ENCODE data around the gene ZNF540. TPM values are rescaled to one million over a fixed set of nuclear protein-coding genes. Genes with fewer than 3 reads are reported as not detected.

Gene ZNF540
- total and polyA plus RNA-seq, 2 donors (not counting 3 experiments of a cell fraction or from before 2014, with no cell fraction given), result 0.25 to 0.75 TPM

DNA sequence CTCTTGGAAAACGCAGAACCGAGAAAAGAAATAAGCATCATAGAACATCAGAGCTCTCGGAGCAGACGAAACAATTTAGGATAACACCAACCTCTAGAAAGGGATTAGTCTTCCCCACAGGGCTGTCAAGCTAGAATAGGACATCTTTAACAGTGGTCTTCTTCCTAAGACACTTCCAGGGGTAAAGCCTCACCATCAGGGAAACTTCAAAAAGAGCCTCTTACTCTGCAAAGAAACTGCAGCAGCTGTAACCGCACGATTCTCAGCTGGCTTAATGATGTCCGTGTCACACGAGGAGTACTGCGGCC lies 726 bp upstream of the ZNF540 start:
- DNase-seq (ENCODE audit: low read depth, low spot score), result no peak
- no peaks in the 10 kb centered on the region for H4K20me1 ChIP-seq (replicated peaks; ENCODE audit: control insufficient read depth, extremely low read depth, insufficient read depth, low read length)
- intact Hi-C loops (cut with micrococcal nuclease) (loop anchor here (1.0 to 2.0 kb wide), 2 partner anchors 43 to 61 kb away; partner anchors contain the start of gene ZFP30), dilution Hi-C loops (cut with MboI; ENCODE audit: extremely low pct_ligation_motif_present, low sequenced_read_pairs) (no loop called here)
- H3K9me1 ChIP-seq (replicated peaks; ENCODE audit: control insufficient read depth, extremely low read depth, insufficient read depth, low read length), result no peaks in the 10 kb centered on the region
- no peak for TF ChIP-seq POLR2AphosphoS5 (IDR thresholded peaks at IDR 0.05; ENCODE audit: insufficient read depth, low read depth, low read length)
- no peak for TF ChIP-seq JUN (IDR thresholded peaks at IDR 0.05; ENCODE audit: borderline replicate concordance, insufficient read depth, insufficient read length, low read depth)
- TF ChIP-seq, protein P1, sequence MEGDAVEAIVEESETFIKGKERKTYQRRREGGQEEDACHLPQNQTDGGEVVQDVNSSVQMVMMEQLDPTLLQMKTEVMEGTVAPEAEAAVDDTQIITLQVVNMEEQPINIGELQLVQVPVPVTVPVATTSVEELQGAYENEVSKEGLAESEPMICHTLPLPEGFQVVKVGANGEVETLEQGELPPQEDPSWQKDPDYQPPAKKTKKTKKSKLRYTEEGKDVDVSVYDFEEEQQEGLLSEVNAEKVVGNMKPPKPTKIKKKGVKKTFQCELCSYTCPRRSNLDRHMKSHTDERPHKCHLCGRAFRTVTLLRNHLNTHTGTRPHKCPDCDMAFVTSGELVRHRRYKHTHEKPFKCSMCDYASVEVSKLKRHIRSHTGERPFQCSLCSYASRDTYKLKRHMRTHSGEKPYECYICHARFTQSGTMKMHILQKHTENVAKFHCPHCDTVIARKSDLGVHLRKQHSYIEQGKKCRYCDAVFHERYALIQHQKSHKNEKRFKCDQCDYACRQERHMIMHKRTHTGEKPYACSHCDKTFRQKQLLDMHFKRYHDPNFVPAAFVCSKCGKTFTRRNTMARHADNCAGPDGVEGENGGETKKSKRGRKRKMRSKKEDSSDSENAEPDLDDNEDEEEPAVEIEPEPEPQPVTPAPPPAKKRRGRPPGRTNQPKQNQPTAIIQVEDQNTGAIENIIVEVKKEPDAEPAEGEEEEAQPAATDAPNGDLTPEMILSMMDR (IDR thresholded peaks at IDR 0.05; ENCODE audit: extremely low read depth in 1 of 2, insufficient read depth in 1 of 2, low read depth in 1 of 2, low read length in 2 of 2), result no peak
- no peak for TF ChIP-seq FOS (IDR thresholded peaks at IDR 0.05; ENCODE audit: borderline replicate concordance, insufficient read depth, low read length)
- no peak for TF ChIP-seq MYC (IDR thresholded peaks at IDR 0.05; ENCODE audit: low read depth, low read length)
- TF ChIP-seq EZH2 (IDR thresholded peaks at IDR 0.05; ENCODE audit: borderline replicate concordance, low read depth, low read length, severe bottlenecking), result no peak
- no peak for TF ChIP-seq GATA2 (IDR thresholded peaks at IDR 0.05; ENCODE audit: insufficient read depth, insufficient read length, low read depth, low read length)
- no peak for TF ChIP-seq POLR2A (IDR thresholded peaks at IDR 0.05; ENCODE audit: low read depth, low read length)
- TF ChIP-seq, protein P2, sequence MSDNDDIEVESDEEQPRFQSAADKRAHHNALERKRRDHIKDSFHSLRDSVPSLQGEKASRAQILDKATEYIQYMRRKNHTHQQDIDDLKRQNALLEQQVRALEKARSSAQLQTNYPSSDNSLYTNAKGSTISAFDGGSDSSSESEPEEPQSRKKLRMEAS (IDR thresholded peaks at IDR 0.05; ENCODE audit: insufficient read depth, insufficient read length), result no peak
- H3K79me2 ChIP-seq (ENCODE audit: control insufficient read depth, insufficient read depth, low read length), result no peaks in the 10 kb centered on the region
- no peaks in the 10 kb centered on the region for H3K36me3 ChIP-seq (ENCODE audit: control insufficient read depth in 2 of 2, extremely low read depth in 1 of 2, insufficient read depth in 2 of 2, low read length in 2 of 2)
- peak overlapping the region; percentile 89 for H3K4me2 ChIP-seq (ENCODE audit: insufficient read depth, low read length)
- ChIA-PET POLR2A (interaction anchor here (1.0 kb wide), 1 partner anchor 223 kb away, joined by 3 read pairs; the partner anchor contains the start of gene ZNF527), CTCF (interaction anchor here (1.1 kb wide), 1 partner anchor 11 kb away, joined by 3 read pairs; no protein-coding TSS in a partner anchor)
- H2AFZ ChIP-seq (ENCODE audit: low read depth, low read length), result peak overlapping the region; percentile 98
- peak; percentile 44 for FAIRE-seq
- peak overlapping the region; percentile 65 to 81 (median 73) for H3K4me3 ChIP-seq (replicated peaks in 1 of 3; ENCODE audit: insufficient read depth in 1 of 3, low read depth in 1 of 3, low read length in 3 of 3)
- BruUV-seq (replicated peaks), result no TSS peak
- no peaks in the 10 kb centered on the region for H3K27me3 ChIP-seq (ENCODE audit: control insufficient read depth in 2 of 2, insufficient read depth in 2 of 2, low read length in 2 of 2)
- H3K9me3 ChIP-seq (replicated peaks; ENCODE audit: control insufficient read depth, insufficient read depth, low read length), result no peaks in the 10 kb centered on the region
- peaks cover 10% of the 10 kb centered on the region for H3K4me1 ChIP-seq (ENCODE audit: control insufficient read depth, extremely low read depth, insufficient read depth, low read length)
- no peak overlapping the region for H3K27ac ChIP-seq (ENCODE audit: insufficient read depth, low read depth, low read length)
- no peak overlapping the region for H3K9ac ChIP-seq (replicated peaks; ENCODE audit: extremely low read depth, insufficient read depth, low read length)
